Mesendoderm (in vitro differentiated cells): ENCODE data around the gene PTGES.

Source experiments
- DNase-seq: peaks from one replicate; pipeline ENCODE4 v3.0.0; 2013
- H2AK5ac ChIP-seq: 2 replicates; pipeline ENCODE4 v1.6.1; 2013; ENCODE audit warnings: low read length, inconsistent platforms
- H2BK120ac ChIP-seq: 2 replicates; pipeline ENCODE4 v1.6.1; 2013; ENCODE audit warnings: low read depth, mild to moderate bottlenecking, low read length, moderate library complexity, mixed read lengths
- H2BK15ac ChIP-seq: replicated peaks from 2 replicates; pipeline ENCODE4 v1.6.1; 2013; ENCODE audit warnings: low read depth, mild to moderate bottlenecking, moderate library complexity
- H2BK5ac ChIP-seq: 2 replicates; pipeline ENCODE4 v1.6.1; 2013; ENCODE audit warnings: low read length, inconsistent platforms
- H3K18ac ChIP-seq: 2 replicates; pipeline ENCODE4 v1.6.1; 2013; ENCODE audit warnings: mild to moderate bottlenecking, low read length, mixed read lengths
- H3K23ac ChIP-seq: one replicate; pipeline ENCODE4 v1.6.1; 2013; ENCODE audit warnings: low read length
- H3K27ac ChIP-seq: 2 replicates; pipeline ENCODE4 v1.5.1; 2013; ENCODE audit warnings: low read depth, mild to moderate bottlenecking, inconsistent platforms, low read length, moderate library complexity
- H3K27me3 ChIP-seq: 2 replicates; pipeline ENCODE4 v1.6.1; 2013; ENCODE audit warnings: low read length, control low read depth, mild to moderate bottlenecking, inconsistent platforms; ENCODE audit not compliant: insufficient read depth, poor library complexity
- H3K36me3 ChIP-seq: 2 replicates; pipeline ENCODE4 v1.6.1; 2013; ENCODE audit warnings: low read length, inconsistent platforms; ENCODE audit not compliant: control insufficient read depth, insufficient read depth
- H3K4ac ChIP-seq: one replicate; pipeline ENCODE4 v1.6.1; 2013; ENCODE audit warnings: low read depth, mild to moderate bottlenecking, low read length, moderate library complexity
- H3K4me1 ChIP-seq: 2 replicates; pipeline ENCODE4 v1.6.1; 2013; ENCODE audit warnings: low read depth, low read length, inconsistent platforms; ENCODE audit not compliant: control insufficient read depth
- H3K4me2 ChIP-seq: 2 replicates; pipeline ENCODE4 v1.6.1; 2013; ENCODE audit warnings: low read length
- H3K4me3 ChIP-seq: 2 replicates; pipeline ENCODE4 v1.5.1; 2013; ENCODE audit warnings: mild to moderate bottlenecking, low read length
- H3K56ac ChIP-seq: one replicate; pipeline ENCODE4 v1.6.1; 2013; ENCODE audit warnings: low read length
- H3K79me1 ChIP-seq: 2 replicates; pipeline ENCODE4 v1.6.1; 2013; ENCODE audit warnings: low read length, inconsistent platforms
- H3K79me2 ChIP-seq: 2 replicates; pipeline ENCODE4 v1.6.1; 2013; ENCODE audit warnings: mild to moderate bottlenecking, low read length; ENCODE audit not compliant: control insufficient read depth, insufficient read depth
- H3K9ac ChIP-seq: 2 replicates; pipeline ENCODE4 v1.6.1; 2013; ENCODE audit warnings: low read length, inconsistent platforms
- H4K5ac ChIP-seq: one replicate; pipeline ENCODE4 v1.6.1; 2013; ENCODE audit warnings: low read length
- H4K8ac ChIP-seq: one replicate; pipeline ENCODE4 v1.6.1; 2013; ENCODE audit warnings: low read depth, mild to moderate bottlenecking, control low read depth, low read length, moderate library complexity
- WGBS: extraction: QIAGEN DNeasy Blood & Tissue Kit; methylation state at CpG from one replicate; pipeline ENCODE4 v1.1.7; 2013; ENCODE audit warnings: low lambda C conversion rate, missing lambda C conversion rate; ENCODE audit not compliant: insufficient coverage; ENCODE audit errors: extremely low coverage; 5-methylcytosine and 5-hydroxymethylcytosine counted together

PTGES gene

DNA sequence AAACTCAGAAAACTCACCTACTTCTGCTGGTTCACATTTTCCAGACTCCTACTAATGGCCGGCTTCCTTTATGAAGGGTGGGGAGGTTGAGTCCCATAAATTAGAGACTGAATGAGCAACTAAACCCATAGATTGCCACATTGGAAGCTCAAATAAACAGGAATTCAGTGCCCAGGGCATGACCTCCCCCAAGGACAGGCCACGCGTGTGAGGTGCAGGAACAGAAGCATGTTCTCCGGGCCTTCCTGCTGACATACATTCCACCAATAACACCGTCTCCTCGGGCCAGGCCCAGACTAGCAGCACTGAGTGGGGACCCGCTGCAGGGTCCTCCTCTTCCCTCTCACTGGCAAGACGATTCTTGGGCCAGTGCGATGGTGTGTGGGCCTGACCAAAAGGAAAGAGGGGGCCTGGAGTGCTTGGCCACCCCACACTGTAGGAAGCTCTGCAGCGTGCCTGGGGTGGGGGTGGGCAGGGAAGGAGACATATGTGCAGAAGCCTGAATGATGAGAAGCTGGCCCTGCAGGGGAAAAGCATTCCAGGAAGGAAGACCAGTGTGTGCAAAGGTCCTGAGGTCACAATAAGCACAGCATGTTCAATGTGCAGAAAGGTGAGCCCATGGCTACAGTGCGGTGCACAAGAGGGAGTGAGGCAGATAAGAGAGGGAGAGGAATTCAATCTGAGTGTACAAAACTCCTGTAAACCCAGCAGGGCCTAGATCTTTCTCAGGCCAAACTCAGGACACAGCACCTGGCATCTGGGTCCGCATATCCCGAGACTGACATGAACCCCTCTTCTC, 12.0 kb downstream of the PTGES start:
- Histone ChIP-seq H3K56ac (no peak overlapping the region), H2BK5ac (no peak overlapping the region), H3K79me2 (no peaks in the 10 kb centered on the region), H2BK15ac (no peak overlapping the region), H3K4me3 (no peak overlapping the region), H3K79me1 (no peaks in the 10 kb centered on the region), H2BK120ac (no peak overlapping the region), H3K27me3 (no peaks in the 10 kb centered on the region), H4K8ac (no peak overlapping the region), H3K4me2 (no peak overlapping the region), H3K9ac (no peak overlapping the region), H3K36me3 (no peaks in the 10 kb centered on the region), H3K18ac (no peak overlapping the region), H3K23ac (no peak overlapping the region), H3K27ac (no peak overlapping the region), H3K4me1 (no peaks in the 10 kb centered on the region), H2AK5ac (no peak overlapping the region), H4K5ac (no peak overlapping the region), H3K4ac (no peak overlapping the region)
- WGBS: no CpG with 5 or more reads among the region's 13 CpGs
- no peak for DNase-seq

DNA sequence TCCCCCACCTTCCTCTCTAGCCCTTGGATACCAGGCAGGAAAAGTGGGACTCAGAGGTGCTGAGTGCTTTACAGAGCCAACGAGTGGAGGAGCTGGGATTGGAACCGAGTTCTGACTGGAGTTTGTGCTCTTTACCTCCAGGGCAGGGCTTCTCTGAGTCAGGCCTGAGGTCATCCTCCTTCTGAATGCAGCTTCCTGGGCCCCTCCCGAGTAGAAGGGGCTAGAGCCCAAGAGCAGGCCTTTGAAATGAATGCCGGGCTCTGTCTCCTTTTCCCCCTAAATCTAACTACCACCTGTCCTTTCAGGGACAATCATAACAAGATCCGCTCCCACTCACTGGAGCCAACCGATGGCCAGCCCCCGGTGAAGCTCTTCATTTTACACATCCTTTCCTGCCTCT, 12.7 kb downstream of the PTGES start:
- no peaks in the 10 kb centered on the region for H3K4me1 ChIP-seq
- no peak overlapping the region for H2AK5ac ChIP-seq
- no peak overlapping the region for H3K27ac ChIP-seq
- H3K36me3 ChIP-seq: no peaks in the 10 kb centered on the region
- no peaks in the 10 kb centered on the region for H3K79me1 ChIP-seq
- H3K9ac ChIP-seq: no peak overlapping the region
- no peak overlapping the region for H3K4ac ChIP-seq
- H2BK15ac ChIP-seq: no peak overlapping the region
- H3K4me2 ChIP-seq: no peak overlapping the region
- WGBS: no CpG with 5 or more reads among the region's 7 CpGs
- no peaks in the 10 kb centered on the region for H3K79me2 ChIP-seq
- H2BK5ac ChIP-seq: no peak overlapping the region
- no peak overlapping the region for H4K5ac ChIP-seq
- H4K8ac ChIP-seq: no peak overlapping the region
- no peaks in the 10 kb centered on the region for H3K27me3 ChIP-seq
- H3K4me3 ChIP-seq: no peak overlapping the region
- peak; percentile 13 for DNase-seq
- no peak overlapping the region for H3K18ac ChIP-seq
- no peak overlapping the region for H3K56ac ChIP-seq
- no peak overlapping the region for H3K23ac ChIP-seq
- no peak overlapping the region for H2BK120ac ChIP-seq

DNA sequence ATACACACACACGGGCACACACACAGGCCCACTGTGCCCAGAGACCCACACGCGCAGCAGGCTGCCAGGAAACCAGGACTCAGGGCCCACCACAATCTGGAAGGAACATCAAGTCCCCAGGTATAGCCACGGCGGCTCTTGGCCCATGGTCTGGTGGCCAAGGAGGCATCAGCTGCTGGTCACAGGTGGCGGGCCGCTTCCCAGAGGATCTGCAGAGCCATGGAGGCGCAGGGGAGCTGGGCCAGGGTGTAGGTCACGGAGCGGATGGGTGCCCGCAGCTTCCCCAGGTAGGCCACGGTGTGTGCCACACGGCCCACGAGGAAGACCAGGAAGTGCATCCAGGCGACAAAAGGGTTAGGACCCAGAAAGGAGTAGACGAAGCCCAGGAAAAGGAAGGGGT, 13.4 kb downstream of the PTGES start:
- Histone ChIP-seq H2BK120ac (no peak overlapping the region), H3K4me3 (no peak overlapping the region), H3K18ac (no peak overlapping the region), H3K23ac (no peak overlapping the region), H3K4me2 (no peak overlapping the region), H2BK5ac (no peak overlapping the region), H3K27me3 (no peaks in the 10 kb centered on the region), H3K79me1 (no peaks in the 10 kb centered on the region), H3K27ac (no peak overlapping the region), H3K79me2 (no peaks in the 10 kb centered on the region), H4K5ac (no peak overlapping the region), H3K4ac (no peak overlapping the region), H4K8ac (no peak overlapping the region), H3K4me1 (no peaks in the 10 kb centered on the region), H3K56ac (no peak overlapping the region), H3K36me3 (no peaks in the 10 kb centered on the region), H3K9ac (no peak overlapping the region), H2AK5ac (no peak overlapping the region), H2BK15ac (no peak overlapping the region)
- no peak for DNase-seq
- WGBS: no CpG with 5 or more reads among the region's 16 CpGs

- no peak overlapping the region for H4K5ac ChIP-seq
- no CpG with 5 or more reads among the region's 48 CpGs for WGBS
- no peak overlapping the region for H3K27ac ChIP-seq
These were observed 15.2 kb downstream of the PTGES start for GRCh38 chr9:129737479-129738274.

GRCh38 chr9:129736334-129736733, 16.5 kb downstream of the PTGES start:
- Histone ChIP-seq H3K56ac (no peak overlapping the region), H3K79me1 (no peaks in the 10 kb centered on the region), H4K5ac (no peak overlapping the region), H3K27me3 (no peaks in the 10 kb centered on the region), H3K4me3 (no peak overlapping the region), H3K18ac (no peak overlapping the region), H2BK15ac (no peak overlapping the region), H3K23ac (no peak overlapping the region), H2AK5ac (no peak overlapping the region), H4K8ac (no peak overlapping the region), H2BK5ac (no peak overlapping the region), H2BK120ac (no peak overlapping the region), H3K27ac (no peak overlapping the region), H3K4ac (no peak overlapping the region), H3K36me3 (no peaks in the 10 kb centered on the region), H3K9ac (no peak overlapping the region), H3K79me2 (no peaks in the 10 kb centered on the region), H3K4me1 (no peaks in the 10 kb centered on the region), H3K4me2 (no peak overlapping the region)
- DNase-seq: no peak
- WGBS: no CpG with 5 or more reads among the region's 20 CpGs

More at GRCh38 chr9:129737479-129738274, 15.2 kb downstream of the PTGES start:
- Histone ChIP-seq H3K4me3 (peak overlapping the region; percentile 44), H3K18ac (peak overlapping the region; percentile 89), H2BK120ac (no peak overlapping the region), H3K4me1 (no peaks in the 10 kb centered on the region), H3K27me3 (no peaks in the 10 kb centered on the region), H3K79me1 (no peaks in the 10 kb centered on the region), H3K23ac (peak overlapping the region; percentile 24), H3K36me3 (no peaks in the 10 kb centered on the region), H4K8ac (no peak overlapping the region), H3K56ac (peak overlapping the region; percentile 94), H2AK5ac (no peak overlapping the region), H3K9ac (peak overlapping the region; percentile 77), H3K4ac (peak overlapping the region; percentile 74), H3K4me2 (peak overlapping the region; percentile 91), H2BK5ac (no peak overlapping the region), H3K79me2 (no peaks in the 10 kb centered on the region), H2BK15ac (no peak overlapping the region)
- DNase-seq: peak; percentile 82
